GM12873 (cell line): ENCODE results near the gene UBASH3A.

Experiments used
- TF ChIP-seq, protein P1 (sequence below): IDR thresholded peaks from 2 replicates; pipeline ENCODE4 v1.5.1; 2012; ENCODE audit warnings: low read depth, mild to moderate bottlenecking, moderate library complexity, low read length, control low read depth; ENCODE audit not compliant: insufficient read depth; ENCODE audit errors: missing control alignments

Gene UBASH3A

DNA sequence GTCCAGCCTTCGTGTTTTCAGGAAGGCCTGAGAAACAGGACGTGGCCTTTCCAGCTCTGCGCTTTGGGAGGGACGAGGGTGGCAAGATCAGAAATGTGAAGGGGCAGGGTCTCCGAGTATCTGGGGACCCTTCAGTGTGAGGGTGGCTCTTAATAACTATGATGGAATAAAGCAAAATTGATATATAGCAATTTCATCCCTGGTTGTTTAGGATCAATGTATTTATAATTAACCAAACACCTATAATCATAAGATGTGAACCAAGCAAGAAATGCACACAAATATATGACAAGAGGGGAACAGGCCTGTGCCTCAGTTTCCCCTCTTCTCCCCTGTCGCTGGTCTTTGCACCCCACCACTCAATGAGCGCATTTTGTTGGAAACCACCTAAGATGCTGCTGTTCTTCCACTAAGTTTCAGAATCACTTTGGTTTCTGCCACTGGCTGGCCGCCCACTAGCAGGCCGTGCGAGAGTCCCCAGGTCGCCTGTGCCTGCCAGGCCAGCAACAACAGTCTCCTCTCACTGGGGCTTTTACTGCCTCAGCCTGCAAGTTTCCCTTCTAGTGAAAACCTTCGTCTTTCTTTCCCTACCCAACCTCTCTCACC is 36.6 kb downstream of the UBASH3A start:
- TF ChIP-seq, protein P1, sequence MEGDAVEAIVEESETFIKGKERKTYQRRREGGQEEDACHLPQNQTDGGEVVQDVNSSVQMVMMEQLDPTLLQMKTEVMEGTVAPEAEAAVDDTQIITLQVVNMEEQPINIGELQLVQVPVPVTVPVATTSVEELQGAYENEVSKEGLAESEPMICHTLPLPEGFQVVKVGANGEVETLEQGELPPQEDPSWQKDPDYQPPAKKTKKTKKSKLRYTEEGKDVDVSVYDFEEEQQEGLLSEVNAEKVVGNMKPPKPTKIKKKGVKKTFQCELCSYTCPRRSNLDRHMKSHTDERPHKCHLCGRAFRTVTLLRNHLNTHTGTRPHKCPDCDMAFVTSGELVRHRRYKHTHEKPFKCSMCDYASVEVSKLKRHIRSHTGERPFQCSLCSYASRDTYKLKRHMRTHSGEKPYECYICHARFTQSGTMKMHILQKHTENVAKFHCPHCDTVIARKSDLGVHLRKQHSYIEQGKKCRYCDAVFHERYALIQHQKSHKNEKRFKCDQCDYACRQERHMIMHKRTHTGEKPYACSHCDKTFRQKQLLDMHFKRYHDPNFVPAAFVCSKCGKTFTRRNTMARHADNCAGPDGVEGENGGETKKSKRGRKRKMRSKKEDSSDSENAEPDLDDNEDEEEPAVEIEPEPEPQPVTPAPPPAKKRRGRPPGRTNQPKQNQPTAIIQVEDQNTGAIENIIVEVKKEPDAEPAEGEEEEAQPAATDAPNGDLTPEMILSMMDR = no peak

DNA sequence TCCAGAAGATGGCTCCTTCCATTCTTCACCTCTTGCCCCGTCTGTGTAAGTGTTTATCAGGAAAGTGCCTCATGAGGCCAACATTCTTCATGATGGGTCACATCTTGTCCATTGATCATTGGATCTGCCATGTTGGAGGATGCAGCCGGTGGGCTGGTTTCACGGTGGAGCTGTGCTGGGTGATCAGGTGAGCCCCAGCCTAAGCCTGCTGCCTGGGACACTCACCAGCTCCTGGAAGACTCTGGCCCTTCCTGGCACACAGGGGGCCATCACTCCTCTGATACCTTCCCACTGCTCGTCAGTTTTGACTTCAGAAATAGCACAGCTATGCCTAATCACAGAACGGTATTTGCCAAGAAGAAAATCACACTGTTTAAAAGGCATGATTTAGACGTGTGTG is 38.3 kb downstream of the UBASH3A start:
- TF ChIP-seq, protein P1 = no peak

DNA sequence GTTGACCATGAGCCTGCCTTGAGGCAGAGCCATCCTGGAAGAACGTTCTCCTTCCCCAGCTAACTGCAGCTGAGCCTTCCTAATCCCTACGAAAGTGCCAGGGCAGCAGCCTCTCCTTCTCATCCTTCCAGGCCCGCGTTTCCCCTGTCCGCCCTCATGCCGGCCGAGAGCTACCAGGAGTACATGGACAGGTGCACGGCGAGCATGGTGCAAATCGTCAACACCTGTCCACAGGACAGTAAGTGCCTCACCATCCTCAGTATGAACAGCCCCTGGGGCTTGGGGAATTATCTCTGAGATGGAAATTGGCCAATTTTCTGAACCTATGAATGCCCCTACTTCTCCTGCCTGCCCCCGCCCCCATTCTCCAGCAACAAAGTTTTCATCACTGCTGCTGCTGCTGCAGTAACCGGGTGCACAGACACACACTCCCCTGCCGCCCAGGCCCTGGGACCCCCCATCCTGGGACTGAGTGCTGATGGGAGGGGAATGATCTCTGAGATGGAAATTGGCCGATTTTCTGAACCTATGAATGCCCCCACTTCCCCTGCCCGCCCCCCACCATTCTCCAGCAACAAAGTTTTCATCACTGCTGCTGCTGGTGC is 39.6 kb downstream of the UBASH3A start:
- TF ChIP-seq, protein P1 = no peak

DNA sequence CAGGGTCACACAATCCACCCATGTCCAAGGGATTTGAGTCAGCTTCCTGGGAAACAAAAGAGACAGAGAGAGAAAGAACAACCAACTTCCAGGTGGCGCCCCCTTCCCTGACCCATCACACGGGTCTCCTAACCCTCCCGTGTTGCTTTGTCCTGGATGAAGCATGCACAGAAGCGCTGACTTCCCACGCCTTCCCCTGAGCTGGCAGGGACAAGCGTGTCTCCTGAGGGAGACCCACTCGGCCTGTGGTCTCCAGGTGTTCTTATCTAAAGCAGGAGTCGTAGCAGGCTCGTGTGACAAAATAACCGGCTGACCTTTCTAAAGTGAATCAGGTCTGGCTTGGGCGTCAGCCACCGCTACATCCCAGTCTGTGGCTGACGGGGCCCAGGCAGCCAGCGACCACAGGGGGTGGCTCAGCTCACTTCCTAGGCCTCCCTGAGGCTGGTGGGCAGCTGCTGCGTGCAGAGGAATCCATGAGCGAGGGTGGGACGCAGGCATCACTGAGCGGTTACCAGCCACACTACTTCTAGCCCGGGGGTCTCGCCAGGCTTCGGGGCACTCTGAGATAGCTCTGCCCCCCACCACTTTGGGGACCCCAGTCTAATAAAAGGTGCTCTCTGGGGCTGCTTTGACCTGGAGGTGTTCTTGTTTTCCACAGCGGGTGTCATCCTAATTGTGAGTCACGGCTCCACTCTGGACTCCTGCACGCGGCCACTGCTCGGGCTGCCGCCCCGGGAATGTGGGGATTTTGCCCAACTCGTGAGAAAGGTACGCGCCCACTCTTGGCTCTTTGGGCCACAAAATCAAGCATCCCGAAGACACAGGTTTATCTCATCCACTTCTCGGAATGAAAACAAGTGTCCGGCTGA is 40.4 kb downstream of the UBASH3A start:
- TF ChIP-seq, protein P1 = no peak

DNA sequence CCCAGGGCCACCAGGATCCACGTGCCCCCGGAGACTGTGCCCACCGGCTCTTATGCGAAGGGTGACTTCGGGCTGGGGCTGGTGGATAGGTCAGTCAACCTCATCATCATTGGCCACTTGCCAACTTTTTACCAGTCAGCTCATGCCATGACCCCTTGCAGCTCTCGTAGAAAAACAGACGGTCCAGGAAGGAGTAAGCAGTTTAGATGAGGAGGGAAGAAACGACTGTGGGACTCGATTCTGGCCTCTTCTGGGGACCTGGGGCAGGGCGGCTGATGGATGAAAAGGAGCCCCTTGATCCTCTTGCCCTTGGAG is 41.0 kb downstream of the UBASH3A start:
- TF ChIP-seq, protein P1 = no peak

DNA sequence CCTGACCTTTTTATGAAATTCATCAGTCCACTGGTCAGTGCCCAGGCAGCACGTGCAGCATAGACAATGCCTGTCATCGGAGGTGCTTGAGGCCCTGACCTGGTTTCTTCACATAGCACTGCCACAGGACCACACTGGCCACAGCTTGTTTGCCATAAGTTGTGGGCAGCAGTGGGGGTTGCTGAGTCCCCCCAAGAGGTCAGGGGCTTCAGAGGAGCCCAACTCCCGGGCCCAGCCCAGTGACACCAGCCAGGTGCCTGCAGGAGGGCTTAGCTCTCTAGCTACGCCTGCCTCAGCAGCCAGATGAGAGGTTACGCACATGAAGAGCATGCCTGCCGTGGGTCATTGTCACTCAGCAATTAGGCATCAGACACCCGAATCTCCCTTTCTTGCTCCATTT is 41.6 kb downstream of the UBASH3A start:
- TF ChIP-seq, protein P1 = no peak

DNA sequence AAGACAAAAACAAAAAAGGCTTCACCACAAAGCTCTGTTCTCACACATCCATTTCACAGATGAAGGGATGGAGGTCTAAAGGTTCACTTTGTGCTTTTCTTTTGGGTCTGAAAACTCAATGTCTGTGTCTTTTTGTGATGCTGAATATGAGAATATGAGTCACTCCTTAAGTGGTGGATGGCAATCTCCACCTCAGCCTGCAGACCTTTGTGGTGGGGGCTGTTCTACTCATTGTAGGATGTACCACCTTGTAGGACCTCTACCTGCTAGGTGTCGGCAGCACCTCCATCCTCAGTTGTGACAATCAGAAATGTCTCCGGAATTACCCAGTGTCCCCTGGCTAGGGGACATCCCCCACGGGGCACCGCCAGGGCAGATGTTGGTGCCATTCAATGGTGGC is 42.8 kb downstream of the UBASH3A start:
- TF ChIP-seq, protein P1 = no peak
